Measurements from ENCODE around the gene TYROBP. TPM values are rescaled to one million over a fixed set of nuclear protein-coding genes. Genes with fewer than 3 reads are reported as not detected.

The TYROBP gene
- total and polyA plus RNA-seq, 9 donors: 9.2 to 135 (median 36.7) TPM

DNA sequence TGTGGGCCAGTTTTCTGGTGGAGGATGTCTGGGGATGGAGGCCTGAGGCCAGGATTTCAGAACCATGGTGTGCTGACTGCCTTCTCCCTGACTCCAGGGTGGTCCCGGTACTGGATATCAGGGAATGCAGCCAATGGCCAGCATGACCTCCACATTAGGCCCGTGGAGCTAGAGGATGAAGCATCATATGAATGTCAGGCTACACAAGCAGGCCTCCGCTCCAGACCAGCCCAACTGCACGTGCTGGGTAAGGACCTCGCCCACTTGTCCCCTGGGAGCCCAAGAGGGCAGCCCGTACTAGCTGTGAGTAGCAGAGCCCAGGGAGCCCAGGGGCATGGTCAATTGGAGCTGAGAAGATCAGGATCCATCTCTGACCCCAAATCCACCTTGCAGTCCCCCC, 49.8 kb downstream of the TYROBP start:
- no peak for DNase-seq
- H3K4me3 ChIP-seq: no peak overlapping the region
- H3K27me3 ChIP-seq: no peaks in the 10 kb centered on the region
- WGBS, 3 donors: 76 to 94% (median 85%) methylated on average over 6 of the region's 6 CpGs
- TF ChIP-seq, protein P1, sequence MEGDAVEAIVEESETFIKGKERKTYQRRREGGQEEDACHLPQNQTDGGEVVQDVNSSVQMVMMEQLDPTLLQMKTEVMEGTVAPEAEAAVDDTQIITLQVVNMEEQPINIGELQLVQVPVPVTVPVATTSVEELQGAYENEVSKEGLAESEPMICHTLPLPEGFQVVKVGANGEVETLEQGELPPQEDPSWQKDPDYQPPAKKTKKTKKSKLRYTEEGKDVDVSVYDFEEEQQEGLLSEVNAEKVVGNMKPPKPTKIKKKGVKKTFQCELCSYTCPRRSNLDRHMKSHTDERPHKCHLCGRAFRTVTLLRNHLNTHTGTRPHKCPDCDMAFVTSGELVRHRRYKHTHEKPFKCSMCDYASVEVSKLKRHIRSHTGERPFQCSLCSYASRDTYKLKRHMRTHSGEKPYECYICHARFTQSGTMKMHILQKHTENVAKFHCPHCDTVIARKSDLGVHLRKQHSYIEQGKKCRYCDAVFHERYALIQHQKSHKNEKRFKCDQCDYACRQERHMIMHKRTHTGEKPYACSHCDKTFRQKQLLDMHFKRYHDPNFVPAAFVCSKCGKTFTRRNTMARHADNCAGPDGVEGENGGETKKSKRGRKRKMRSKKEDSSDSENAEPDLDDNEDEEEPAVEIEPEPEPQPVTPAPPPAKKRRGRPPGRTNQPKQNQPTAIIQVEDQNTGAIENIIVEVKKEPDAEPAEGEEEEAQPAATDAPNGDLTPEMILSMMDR (IDR thresholded peaks at IDR 0.05): no peak
- no peak for TF ChIP-seq EP300 (IDR thresholded peaks at IDR 0.05)
- H3K36me3 ChIP-seq: no peaks in the 10 kb centered on the region
- no peak overlapping the region for H3K27ac ChIP-seq
- H3K4me1 ChIP-seq (ENCODE audit: insufficient read depth): no peaks in the 10 kb centered on the region
- intact Hi-C loops (cut with DNase I): no loop called here
- no peaks in the 10 kb centered on the region for H3K9me3 ChIP-seq

- 0 to 1% (median 1%) methylated on average over 41 to 42 of the region's 42 CpGs for WGBS, 3 donors
- TF ChIP-seq EP300 (IDR thresholded peaks at IDR 0.05): no peak
- TF ChIP-seq, protein P1 (IDR thresholded peaks at IDR 0.05): no peak
- TF ChIP-seq POLR2A (IDR thresholded peaks at IDR 0.05): no peak
- intact Hi-C loops (cut with DNase I): no loop called here
- H3K9me3 ChIP-seq: no peaks in the 10 kb centered on the region
- H3K36me3 ChIP-seq: no peaks in the 10 kb centered on the region
- no peak within 1 kb of the TSS for H3K4me3 ChIP-seq
- no peak for DNase-seq
- H3K27ac ChIP-seq: no peak within 1 kb of the TSS
- H3K4me1 ChIP-seq (ENCODE audit: insufficient read depth): no peaks in the 10 kb centered on the region
- no peaks in the 10 kb centered on the region for H3K27me3 ChIP-seq
Observed at GRCh38 chr19:35856546-35857149, 51.4 kb downstream of the TYROBP start, which contains the start of gene KIRREL2. Gene KIRREL2, plus strand, starts transcription at chr19:35856911. Its CDS starts 209 bp downstream, at chr19:35857120.

Small RNA genes lying within 50 kb of the gene (small RNA-seq; reads per million reads assigned to genes)
- gene AF038458.1 (not detected), gene RN7SL402P (not detected)

Other genes with a start within 250 kb of the TYROBP start
- gene UPK1A, start 241.8 kb downstream of the TYROBP start, total RNA-seq: not detected
- under 1 TPM; 0.06 to 0.20 TPM for gene UPK1A, start 241.8 kb downstream of the TYROBP start, polyA plus RNA-seq
- gene ZBTB32, start 203.7 kb downstream of the TYROBP start, total RNA-seq: under 1 TPM in 1 of 7 donors, not detected in 6; 0.41 TPM
- not detected for gene ZBTB32, start 203.7 kb downstream of the TYROBP start, polyA plus RNA-seq
- 10 to 100 TPM; 13.0 to 53.7 (median 38.4) TPM for gene KMT2B, start 190.3 kb downstream of the TYROBP start, total RNA-seq
- 10 to 100 TPM in 1 of 2 donors, 1 to 10 TPM in 1; 8.8 to 27.2 TPM for gene KMT2B, start 190.3 kb downstream of the TYROBP start, polyA plus RNA-seq
- gene IGFLR1, start 165.8 kb downstream of the TYROBP start, total RNA-seq: 10 to 100 TPM in 3 of 7 donors, 1 to 10 TPM in 4; 3.6 to 12.8 (median 7.6) TPM
- gene IGFLR1, start 165.8 kb downstream of the TYROBP start, polyA plus RNA-seq: 1 to 10 TPM in 1 of 2 donors, under 1 TPM in 1; 0.93 to 9.0 TPM
- gene U2AF1L4, start 162.9 kb downstream of the TYROBP start, total RNA-seq: 10 to 100 TPM; 16.7 to 37.5 (median 25.6) TPM
- gene U2AF1L4, start 162.9 kb downstream of the TYROBP start, polyA plus RNA-seq: 10 to 100 TPM; 16.7 to 37.7 TPM
- 10 to 100 TPM; 23.4 to 90.4 (median 44.9) TPM for gene PSENEN, start 162.6 kb downstream of the TYROBP start, total RNA-seq
- gene PSENEN, start 162.6 kb downstream of the TYROBP start, polyA plus RNA-seq: 10 to 100 TPM; 34.0 to 44.6 TPM
- gene LIN37, start 159.7 kb downstream of the TYROBP start, total RNA-seq: 10 to 100 TPM; 14.5 to 25.6 (median 19.1) TPM
- gene LIN37, start 159.7 kb downstream of the TYROBP start, polyA plus RNA-seq: 10 to 100 TPM in 1 of 2 donors, 1 to 10 TPM in 1; 9.8 to 24.1 TPM
- 100 to 1,000 TPM in 6 of 7 donors, 10 to 100 TPM in 1; 44.9 to 276 (median 232) TPM for gene HSPB6, start 151.3 kb downstream of the TYROBP start, total RNA-seq
- gene HSPB6, start 151.3 kb downstream of the TYROBP start, polyA plus RNA-seq: 100 to 1,000 TPM; 101 to 434 TPM
- gene PROSER3, start 150.1 kb downstream of the TYROBP start, total RNA-seq: 10 to 100 TPM in 5 of 7 donors, 1 to 10 TPM in 2; 3.3 to 59.0 (median 32.0) TPM
- 10 to 100 TPM; 12.6 to 12.9 TPM for gene PROSER3, start 150.1 kb downstream of the TYROBP start, polyA plus RNA-seq
- 10 to 100 TPM; 14.7 to 52.7 (median 46.1) TPM for gene ARHGAP33, start 132.7 kb downstream of the TYROBP start, total RNA-seq
- 10 to 100 TPM in 1 of 2 donors, under 1 TPM in 1; 0.95 to 18.5 TPM for gene ARHGAP33, start 132.7 kb downstream of the TYROBP start, polyA plus RNA-seq
- gene PRODH2, start 95.5 kb downstream of the TYROBP start, total RNA-seq: under 1 TPM in 1 of 7 donors, not detected in 6; 0.41 TPM
- gene PRODH2, start 95.5 kb downstream of the TYROBP start, polyA plus RNA-seq: not detected
- 1 to 10 TPM in 1 of 7 donors, under 1 TPM in 1, not detected in 5; 0.12 to 1.0 TPM for gene NPHS1, start 55.8 kb downstream of the TYROBP start, total RNA-seq
- under 1 TPM in 1 of 2 donors, not detected in 1; 0.01 TPM for gene NPHS1, start 55.8 kb downstream of the TYROBP start, polyA plus RNA-seq
- under 1 TPM in 2 of 7 donors, not detected in 5; 0.12 to 0.15 TPM for gene KIRREL2, start 51.4 kb downstream of the TYROBP start, total RNA-seq
- gene KIRREL2, start 51.4 kb downstream of the TYROBP start, polyA plus RNA-seq: under 1 TPM; 0.02 to 0.05 TPM
- gene APLP1, start 39.7 kb downstream of the TYROBP start, total RNA-seq: 10 to 100 TPM in 1 of 7 donors, 1 to 10 TPM in 3, under 1 TPM in 3; 0.55 to 10.1 (median 1.5) TPM
- 1 to 10 TPM; 1.6 to 3.0 TPM for gene APLP1, start 39.7 kb downstream of the TYROBP start, polyA plus RNA-seq
- 10 to 100 TPM; 10.4 to 23.7 (median 14.6) TPM for gene NFKBID, start 7.8 kb downstream of the TYROBP start, total RNA-seq
- gene NFKBID, start 7.8 kb downstream of the TYROBP start, polyA plus RNA-seq: 1 to 10 TPM; 4.8 to 5.0 TPM
- gene HCST, start 5.8 kb downstream of the TYROBP start, total RNA-seq: 1 to 10 TPM in 6 of 7 donors, under 1 TPM in 1; 0.92 to 6.3 (median 5.5) TPM
- gene HCST, start 5.8 kb downstream of the TYROBP start, polyA plus RNA-seq: 1 to 10 TPM; 8.5 to 9.2 TPM
- gene LRFN3, start 28.1 kb upstream of the TYROBP start, total RNA-seq: 10 to 100 TPM; 10.6 to 31.2 (median 21.9) TPM
- gene LRFN3, start 28.1 kb upstream of the TYROBP start, polyA plus RNA-seq: 10 to 100 TPM in 1 of 2 donors, 1 to 10 TPM in 1; 6.4 to 13.4 TPM
- 10 to 100 TPM; 17.0 to 78.6 (median 20.2) TPM for gene SDHAF1, start 86.9 kb upstream of the TYROBP start, total RNA-seq
- gene SDHAF1, start 86.9 kb upstream of the TYROBP start, polyA plus RNA-seq: 10 to 100 TPM; 11.2 to 21.6 TPM
- gene SYNE4, start 100.5 kb upstream of the TYROBP start, total RNA-seq: 1 to 10 TPM in 4 of 7 donors, under 1 TPM in 3; 0.43 to 2.6 (median 1.7) TPM
- gene SYNE4, start 100.5 kb upstream of the TYROBP start, polyA plus RNA-seq: under 1 TPM; 0.37 to 0.48 TPM
- 10 to 100 TPM; 12.7 to 25.5 (median 18.6) TPM for gene ALKBH6, start 105.9 kb upstream of the TYROBP start, total RNA-seq
- 10 to 100 TPM; 17.7 to 18.3 TPM for gene ALKBH6, start 105.9 kb upstream of the TYROBP start, polyA plus RNA-seq
- gene CLIP3, start 124.6 kb upstream of the TYROBP start, total RNA-seq: 10 to 100 TPM; 16.1 to 82.5 (median 54.9) TPM
- gene CLIP3, start 124.6 kb upstream of the TYROBP start, polyA plus RNA-seq: 10 to 100 TPM; 34.3 to 91.3 TPM
- 1 to 10 TPM; 5.3 to 7.9 (median 6.5) TPM for gene THAP8, start 146.0 kb upstream of the TYROBP start, total RNA-seq
- gene THAP8, start 146.0 kb upstream of the TYROBP start, polyA plus RNA-seq: 1 to 10 TPM; 1.9 to 5.9 TPM
- 1 to 10 TPM in 2 of 7 donors, under 1 TPM in 5; 0.24 to 1.0 (median 0.69) TPM for gene WDR62, start 146.6 kb upstream of the TYROBP start, total RNA-seq
- under 1 TPM; 0.18 to 0.51 TPM for gene WDR62, start 146.6 kb upstream of the TYROBP start, polyA plus RNA-seq
- gene OVOL3, start 202.8 kb upstream of the TYROBP start, total RNA-seq: not detected
- gene OVOL3, start 202.8 kb upstream of the TYROBP start, polyA plus RNA-seq: not detected
- 10 to 100 TPM; 61.4 to 84.8 (median 70.0) TPM for gene POLR2I, start 206.6 kb upstream of the TYROBP start, total RNA-seq
- gene POLR2I, start 206.6 kb upstream of the TYROBP start, polyA plus RNA-seq: 10 to 100 TPM; 49.4 to 73.8 TPM
- 100 to 1,000 TPM in 6 of 7 donors, 10 to 100 TPM in 1; 94.3 to 160 (median 144) TPM for gene TBCB, start 207.2 kb upstream of the TYROBP start, total RNA-seq
- gene TBCB, start 207.2 kb upstream of the TYROBP start, polyA plus RNA-seq: 100 to 1,000 TPM; 124 to 175 TPM
- gene CAPNS1, start 231.8 kb upstream of the TYROBP start, total RNA-seq: 100 to 1,000 TPM in 6 of 7 donors, 10 to 100 TPM in 1; 69.4 to 571 (median 488) TPM
- gene CAPNS1, start 231.8 kb upstream of the TYROBP start, polyA plus RNA-seq: 100 to 1,000 TPM; 424 to 783 TPM
- gene COX7A1, start 244.2 kb upstream of the TYROBP start, total RNA-seq: 10 to 100 TPM; 39.9 to 81.4 (median 56.7) TPM
- gene COX7A1, start 244.2 kb upstream of the TYROBP start, polyA plus RNA-seq: 10 to 100 TPM; 31.4 to 36.0 TPM